Measurements from ENCODE around the gene RASSF4. TPM values are rescaled to one million over a fixed set of nuclear protein-coding genes. Genes with fewer than 3 reads are reported as not detected.

Gene RASSF4
- total and polyA plus RNA-seq, 9 of the 15 experiments (the other 6 are each of a cell fraction or from before 2014, with no cell fraction given): 0.01 to 0.62 (median 0.11) TPM; not detected in 3

DNA sequence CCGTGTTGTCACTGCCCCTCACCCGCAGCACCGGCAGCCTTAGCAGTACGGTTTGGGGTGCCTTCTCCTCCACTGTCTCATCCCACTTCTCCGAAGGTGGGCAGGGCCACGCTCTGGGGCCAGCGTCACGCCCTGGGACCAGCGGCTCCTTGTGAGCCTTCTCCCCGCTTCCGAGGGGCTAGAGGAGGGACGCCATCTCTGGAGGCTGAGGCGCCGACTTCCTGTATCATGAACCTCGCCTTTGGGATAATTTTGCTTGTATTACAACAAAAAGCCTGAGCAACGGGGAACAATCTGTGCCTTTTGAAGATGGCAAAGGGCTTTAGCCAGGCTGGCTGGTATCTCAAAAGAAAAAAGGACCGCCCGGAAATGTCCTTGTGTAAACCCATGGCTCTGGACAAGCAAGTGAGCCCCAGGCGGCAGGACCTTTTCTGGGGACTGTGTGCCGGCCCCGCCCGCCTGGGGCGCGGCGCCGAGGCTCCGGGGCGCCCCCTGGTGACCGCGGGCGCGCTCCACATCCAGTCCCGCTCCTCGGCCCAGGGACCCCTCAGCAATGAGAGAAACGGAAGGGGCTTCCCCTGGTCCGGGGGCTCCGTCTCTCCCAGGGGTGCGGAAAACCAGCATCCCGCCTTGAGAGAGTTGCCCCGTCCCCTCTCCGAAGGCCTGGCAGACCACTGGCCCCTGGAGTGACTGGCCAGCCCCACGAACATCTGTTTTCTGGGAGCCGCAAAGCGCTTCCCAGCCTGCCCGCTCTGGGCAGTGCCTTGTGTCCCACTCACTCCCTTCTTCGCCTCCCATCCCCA lies 15.2 kb downstream of the RASSF4 start (continued):
- TF ChIP-seq, protein P1, sequence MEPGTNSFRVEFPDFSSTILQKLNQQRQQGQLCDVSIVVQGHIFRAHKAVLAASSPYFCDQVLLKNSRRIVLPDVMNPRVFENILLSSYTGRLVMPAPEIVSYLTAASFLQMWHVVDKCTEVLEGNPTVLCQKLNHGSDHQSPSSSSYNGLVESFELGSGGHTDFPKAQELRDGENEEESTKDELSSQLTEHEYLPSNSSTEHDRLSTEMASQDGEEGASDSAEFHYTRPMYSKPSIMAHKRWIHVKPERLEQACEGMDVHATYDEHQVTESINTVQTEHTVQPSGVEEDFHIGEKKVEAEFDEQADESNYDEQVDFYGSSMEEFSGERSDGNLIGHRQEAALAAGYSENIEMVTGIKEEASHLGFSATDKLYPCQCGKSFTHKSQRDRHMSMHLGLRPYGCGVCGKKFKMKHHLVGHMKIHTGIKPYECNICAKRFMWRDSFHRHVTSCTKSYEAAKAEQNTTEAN (CRISPR knock-in tag; IDR thresholded peaks at IDR 0.05): no peak
- TF ChIP-seq IRF2 (CRISPR knock-in tag; IDR thresholded peaks at IDR 0.05) (no peak), OTX1 (CRISPR knock-in tag; IDR thresholded peaks at IDR 0.05) (no peak), ZEB2 (IDR thresholded peaks at IDR 0.05) (no peak), ZNF785 (CRISPR knock-in tag; IDR thresholded peaks at IDR 0.05) (no peak), FOXA1 (IDR thresholded peaks at IDR 0.05; ENCODE audit: borderline replicate concordance) (no peak), TAF9B (IDR thresholded peaks at IDR 0.05; ENCODE audit: partially characterized antibody) (no peak), RNF2 (IDR thresholded peaks at IDR 0.05) (no peak), XRCC4 (IDR thresholded peaks at IDR 0.05; ENCODE audit: extremely low read depth, insufficient read depth, insufficient read length) (no peak), SMARCE1 (IDR thresholded peaks at IDR 0.05) (no peak), RB1 (IDR thresholded peaks at IDR 0.05; ENCODE audit: low read depth) (peak; percentile 94), SPI1 (IDR thresholded peaks at IDR 0.05; ENCODE audit: borderline replicate concordance, low read depth, low read length) (no peak), TCF3 (CRISPR knock-in tag; IDR thresholded peaks at IDR 0.05) (no peak), POLR2A (conservative IDR thresholded peaks at IDR 0.05) (peak; percentile 71)
- TF ChIP-seq, protein P2, sequence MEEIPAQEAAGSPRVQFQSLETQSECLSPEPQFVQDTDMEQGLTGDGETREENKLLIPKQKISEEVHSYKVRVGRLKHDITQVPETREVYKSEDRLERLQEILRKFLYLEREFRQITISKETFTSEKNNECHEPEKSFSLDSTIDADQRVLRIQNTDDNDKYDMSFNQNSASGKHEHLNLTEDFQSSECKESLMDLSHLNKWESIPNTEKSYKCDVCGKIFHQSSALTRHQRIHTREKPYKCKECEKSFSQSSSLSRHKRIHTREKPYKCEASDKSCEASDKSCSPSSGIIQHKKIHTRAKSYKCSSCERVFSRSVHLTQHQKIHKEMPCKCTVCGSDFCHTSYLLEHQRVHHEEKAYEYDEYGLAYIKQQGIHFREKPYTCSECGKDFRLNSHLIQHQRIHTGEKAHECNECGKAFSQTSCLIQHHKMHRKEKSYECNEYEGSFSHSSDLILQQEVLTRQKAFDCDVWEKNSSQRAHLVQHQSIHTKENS (CRISPR knock-in tag; IDR thresholded peaks at IDR 0.05): no peak
- TF ChIP-seq, protein P3, sequence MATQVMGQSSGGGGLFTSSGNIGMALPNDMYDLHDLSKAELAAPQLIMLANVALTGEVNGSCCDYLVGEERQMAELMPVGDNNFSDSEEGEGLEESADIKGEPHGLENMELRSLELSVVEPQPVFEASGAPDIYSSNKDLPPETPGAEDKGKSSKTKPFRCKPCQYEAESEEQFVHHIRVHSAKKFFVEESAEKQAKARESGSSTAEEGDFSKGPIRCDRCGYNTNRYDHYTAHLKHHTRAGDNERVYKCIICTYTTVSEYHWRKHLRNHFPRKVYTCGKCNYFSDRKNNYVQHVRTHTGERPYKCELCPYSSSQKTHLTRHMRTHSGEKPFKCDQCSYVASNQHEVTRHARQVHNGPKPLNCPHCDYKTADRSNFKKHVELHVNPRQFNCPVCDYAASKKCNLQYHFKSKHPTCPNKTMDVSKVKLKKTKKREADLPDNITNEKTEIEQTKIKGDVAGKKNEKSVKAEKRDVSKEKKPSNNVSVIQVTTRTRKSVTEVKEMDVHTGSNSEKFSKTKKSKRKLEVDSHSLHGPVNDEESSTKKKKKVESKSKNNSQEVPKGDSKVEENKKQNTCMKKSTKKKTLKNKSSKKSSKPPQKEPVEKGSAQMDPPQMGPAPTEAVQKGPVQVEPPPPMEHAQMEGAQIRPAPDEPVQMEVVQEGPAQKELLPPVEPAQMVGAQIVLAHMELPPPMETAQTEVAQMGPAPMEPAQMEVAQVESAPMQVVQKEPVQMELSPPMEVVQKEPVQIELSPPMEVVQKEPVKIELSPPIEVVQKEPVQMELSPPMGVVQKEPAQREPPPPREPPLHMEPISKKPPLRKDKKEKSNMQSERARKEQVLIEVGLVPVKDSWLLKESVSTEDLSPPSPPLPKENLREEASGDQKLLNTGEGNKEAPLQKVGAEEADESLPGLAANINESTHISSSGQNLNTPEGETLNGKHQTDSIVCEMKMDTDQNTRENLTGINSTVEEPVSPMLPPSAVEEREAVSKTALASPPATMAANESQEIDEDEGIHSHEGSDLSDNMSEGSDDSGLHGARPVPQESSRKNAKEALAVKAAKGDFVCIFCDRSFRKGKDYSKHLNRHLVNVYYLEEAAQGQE (IDR thresholded peaks at IDR 0.05; ENCODE audit: borderline replicate concordance): peak; percentile 80
- TF ChIP-seq, protein P3 (CRISPR knock-in tag; IDR thresholded peaks at IDR 0.05; ENCODE audit: low read depth): no peak
